Stimulated activated CD4-positive, alpha-beta T cell treated with anti-CD3 and anti-CD28 coated beads, Interleukin-12 subunit alpha, Interleukin-12 subunit beta, amount 100 ng/mL, for 48 hours (primary cell): ENCODE results near the gene ARHGEF38.
A peak's percentile ranks its signal among the peaks of the same experiment; 100 is the strongest.
"Not testable (repeated sequence)": the region's sequence is repeated elsewhere in the genome, so short reads cannot be mapped to it uniquely, and the experiment has no call there.

Source experiments
- DNase-seq, 3 donors: peaks; one replicate each; pipeline ENCODE4 v3.0.0-alpha.2; 2020; ENCODE audit warnings: low read depth in 2 of 3, low spot score in 1 of 3

ARHGEF38 gene

GRCh38 chr4:105645440-105645839 is 93.0 kb downstream of the ARHGEF38 start:
- DNase-seq, result no peak

- DNase-seq, result no peak
These were observed 97.8 kb downstream of the ARHGEF38 start for GRCh38 chr4:105650190-105650589.

GRCh38 chr4:105651884-105652283 is 99.5 kb downstream of the ARHGEF38 start:
- DNase-seq, result no peak

- no peak for DNase-seq
These were observed 100.0 kb downstream of the ARHGEF38 start for GRCh38 chr4:105652286-105652888.

GRCh38 chr4:105657117-105657765 is 104.8 kb downstream of the ARHGEF38 start:
- DNase-seq, result no peak

- no peak for DNase-seq
These were observed 106.8 kb downstream of the ARHGEF38 start for GRCh38 chr4:105659190-105659589.

- DNase-seq, result no peak
These were observed 108.6 kb downstream of the ARHGEF38 start for GRCh38 chr4:105661028-105661427.

- DNase-seq, result no peak
These were observed 110.7 kb downstream of the ARHGEF38 start for GRCh38 chr4:105662935-105663675.

GRCh38 chr4:105666693-105667092 is 114.3 kb downstream of the ARHGEF38 start:
- no peak for DNase-seq

- DNase-seq, result no peak
These were observed 118.3 kb downstream of the ARHGEF38 start for GRCh38 chr4:105670684-105671083.

- DNase-seq, result no peak
These were observed 118.9 kb downstream of the ARHGEF38 start for GRCh38 chr4:105671301-105671700.

- no peak for DNase-seq
These were observed 121.6 kb downstream of the ARHGEF38 start for GRCh38 chr4:105674011-105674410.

GRCh38 chr4:105677709-105678108 is 125.3 kb downstream of the ARHGEF38 start:
- DNase-seq, result no peak

- no peak for DNase-seq
These were observed 126.8 kb downstream of the ARHGEF38 start for GRCh38 chr4:105679186-105679585.

- DNase-seq, result no peak
These were observed 130.6 kb downstream of the ARHGEF38 start for GRCh38 chr4:105683038-105683437.

- no peak for DNase-seq
These were observed 134.2 kb downstream of the ARHGEF38 start for GRCh38 chr4:105686571-105686970.

- DNase-seq, result not testable (repeated sequence)
These were observed 142.4 kb downstream of the ARHGEF38 start for GRCh38 chr4:105694812-105695211.

- DNase-seq, result not testable (repeated sequence)
These were observed 143.4 kb downstream of the ARHGEF38 start for GRCh38 chr4:105695832-105696231.

GRCh38 chr4:105698607-105699006 is 146.2 kb downstream of the ARHGEF38 start:
- no peak for DNase-seq

GRCh38 chr4:105707782-105708180 is 155.4 kb downstream of the ARHGEF38 start:
- DNase-seq, result no peak

- DNase-seq, result peak; percentile 85 to 92 (median 87)
These were observed 156.0 kb downstream of the ARHGEF38 start, which contains the start of the genes GSTCD and INTS12 for GRCh38 chr4:105708181-105709080. GSTCD (plus strand) TSS chr4:105708784; CDS start chr4:105717614, 8,830 bp downstream. INTS12 (minus strand) TSS chr4:105708689; CDS start chr4:105700005, 8,684 bp downstream.
